Measurements from ENCODE around the gene PKIB.

Gene PKIB

GRCh38 chr6:122669868-122670267 lies 59.7 kb downstream of the PKIB start:
- TF ChIP-seq CTCF (IDR thresholded peaks at IDR 0.05): no peak

- TF ChIP-seq CTCF (IDR thresholded peaks at IDR 0.05): no peak
Measured at GRCh38 chr6:122671251-122671650, 61.0 kb downstream of the PKIB start.

- TF ChIP-seq CTCF (IDR thresholded peaks at IDR 0.05): no peak
Measured at GRCh38 chr6:122673343-122673961, 63.2 kb downstream of the PKIB start.

GRCh38 chr6:122676146-122676545 lies 65.9 kb downstream of the PKIB start:
- no peak for TF ChIP-seq CTCF (IDR thresholded peaks at IDR 0.05)

GRCh38 chr6:122676688-122677087 lies 66.5 kb downstream of the PKIB start:
- TF ChIP-seq CTCF (IDR thresholded peaks at IDR 0.05): no peak

GRCh38 chr6:122677406-122677805 lies 67.2 kb downstream of the PKIB start:
- TF ChIP-seq CTCF (IDR thresholded peaks at IDR 0.05): no peak

GRCh38 chr6:122678841-122679240 lies 68.6 kb downstream of the PKIB start:
- TF ChIP-seq CTCF (IDR thresholded peaks at IDR 0.05): no peak

GRCh38 chr6:122681705-122682104 lies 71.5 kb downstream of the PKIB start:
- TF ChIP-seq CTCF (IDR thresholded peaks at IDR 0.05): no peak

Data from LNCAP (cell line).